GM12878 (cell line): Measurements from ENCODE around the gene CTNNA3. TPM values are rescaled to one million over a fixed set of nuclear protein-coding genes. Genes with fewer than 3 reads are reported as not detected.

Source experiments
- BMI1 ChIP-seq: fragments of 450-650 bp; IDR thresholded peaks from 2 replicates; pipeline ENCODE4 v1.6.1; 2016; ENCODE audit warnings: mild to moderate bottlenecking, moderate library complexity, borderline replicate concordance
- IRF4 ChIP-seq: IDR thresholded peaks from 2 replicates; pipeline ENCODE4 v1.6.1; 2011; ENCODE audit warnings: low read depth, low read length
- PAX8 ChIP-seq: fragments of 450-650 bp; IDR thresholded peaks from 2 replicates; pipeline ENCODE4 v1.6.1; 2017; ENCODE audit warnings: mild to moderate bottlenecking, moderate library complexity
- RAD21 ChIP-seq: IDR thresholded peaks from 2 replicates; pipeline ENCODE4 v1.6.1; 2011; ENCODE audit warnings: mild to moderate bottlenecking, low read depth, low read length, moderate library complexity; ENCODE audit not compliant: insufficient read depth
- SIX5 ChIP-seq: IDR thresholded peaks from 2 replicates; pipeline ENCODE4 v1.6.1; 2011; ENCODE audit warnings: mild to moderate bottlenecking, low read depth, low read length, moderate library complexity; ENCODE audit not compliant: severe bottlenecking
- microRNA-seq: library from miRNA; unstranded; fragments of <30 nt; microRNA quantifications from one replicate; pipeline ENCODE4, GENCODE V29; 2018
- polyA plus RNA-seq, 11 experiments: library from polyadenylated mRNA; depleted of rRNA in 4 of 11; unstranded in 6 of 11; stranded (reverse) in 5 of 11; fragments of >200 nt; fragmentation: Nextera tagmentation in 4 of 11; fragmentation: Illumina TruSeq in 1 of 11; extraction: Ambion mirVana in 4 of 11; extraction: Trizol in 1 of 11; gene quantifications; 1 replicate in 1 of 11; 2 replicates in 10 of 11; pipeline versions ENCODE4 v1.2.1 to v1.2.3, GENCODE V29; 2011 to 2016; ENCODE audit warnings: inconsistent platforms in 2 of 11, missing spikeins in 2 of 11, low read depth in 1 of 11
- small RNA-seq: library from RNA; depleted of rRNA; stranded (forward); fragments of <200 nt; gene quantifications from one replicate; pipeline ENCODE3, GENCODE V24; 2014
- total RNA-seq, 4 experiments: library from RNA; depleted of rRNA in 3 of 4; stranded (reverse); fragments of >200 nt in 3 of 4; fragmentation: Illumina TruSeq in 1 of 4; extraction: Trizol in 1 of 4; gene quantifications; 2 replicates each; pipeline versions ENCODE4 v1.2.1 to v1.2.3, GENCODE V29; 2013 to 2021
- TF ChIP-seq, protein P1 (sequence below): fragments of 450-650 bp; IDR thresholded peaks from 2 replicates; pipeline ENCODE4 v1.6.1; 2017; ENCODE audit warnings: mild to moderate bottlenecking
- TF ChIP-seq, protein P2 (sequence below): fragments of 450-650 bp; IDR thresholded peaks from 2 replicates; pipeline ENCODE4 v1.6.1; 2017; ENCODE audit warnings: mild to moderate bottlenecking, moderate library complexity

The CTNNA3 gene
- total and polyA plus RNA-seq, 10 of the 15 experiments (the other 5 are each of a cell fraction or from before 2014, with no cell fraction given) = under 0.01 to 4.5 (median 0.22) TPM; not detected in 2

DNA sequence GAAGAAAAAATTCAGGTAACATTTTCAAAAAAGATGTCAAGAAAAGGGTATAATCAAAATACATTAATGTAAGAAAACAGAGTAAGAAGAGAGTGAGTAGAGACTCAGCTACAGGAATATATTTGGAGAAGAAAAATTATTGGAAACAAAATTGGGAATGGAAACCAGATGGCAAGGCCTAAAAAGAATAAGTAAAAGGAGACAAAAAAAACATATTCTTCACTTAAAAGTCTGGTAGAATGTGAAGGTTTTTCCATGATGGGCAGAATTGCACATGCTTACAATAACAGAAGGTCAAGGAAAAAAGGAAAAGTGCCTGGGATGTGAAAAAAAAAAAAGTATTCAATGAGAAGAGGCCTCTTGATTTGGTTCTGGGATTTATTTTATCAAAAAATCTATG lies 1832.0 kb downstream of the CTNNA3 start (continued):
- TF ChIP-seq, protein P1, sequence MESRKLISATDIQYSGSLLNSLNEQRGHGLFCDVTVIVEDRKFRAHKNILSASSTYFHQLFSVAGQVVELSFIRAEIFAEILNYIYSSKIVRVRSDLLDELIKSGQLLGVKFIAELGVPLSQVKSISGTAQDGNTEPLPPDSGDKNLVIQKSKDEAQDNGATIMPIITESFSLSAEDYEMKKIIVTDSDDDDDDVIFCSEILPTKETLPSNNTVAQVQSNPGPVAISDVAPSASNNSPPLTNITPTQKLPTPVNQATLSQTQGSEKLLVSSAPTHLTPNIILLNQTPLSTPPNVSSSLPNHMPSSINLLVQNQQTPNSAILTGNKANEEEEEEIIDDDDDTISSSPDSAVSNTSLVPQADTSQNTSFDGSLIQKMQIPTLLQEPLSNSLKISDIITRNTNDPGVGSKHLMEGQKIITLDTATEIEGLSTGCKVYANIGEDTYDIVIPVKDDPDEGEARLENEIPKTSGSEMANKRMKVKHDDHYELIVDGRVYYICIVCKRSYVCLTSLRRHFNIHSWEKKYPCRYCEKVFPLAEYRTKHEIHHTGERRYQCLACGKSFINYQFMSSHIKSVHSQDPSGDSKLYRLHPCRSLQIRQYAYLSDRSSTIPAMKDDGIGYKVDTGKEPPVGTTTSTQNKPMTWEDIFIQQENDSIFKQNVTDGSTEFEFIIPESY = no peak
- TF ChIP-seq RAD21 (no peak), PAX8 (no peak), BMI1 (no peak), IRF4 (no peak), SIX5 (no peak)
- TF ChIP-seq, protein P2, sequence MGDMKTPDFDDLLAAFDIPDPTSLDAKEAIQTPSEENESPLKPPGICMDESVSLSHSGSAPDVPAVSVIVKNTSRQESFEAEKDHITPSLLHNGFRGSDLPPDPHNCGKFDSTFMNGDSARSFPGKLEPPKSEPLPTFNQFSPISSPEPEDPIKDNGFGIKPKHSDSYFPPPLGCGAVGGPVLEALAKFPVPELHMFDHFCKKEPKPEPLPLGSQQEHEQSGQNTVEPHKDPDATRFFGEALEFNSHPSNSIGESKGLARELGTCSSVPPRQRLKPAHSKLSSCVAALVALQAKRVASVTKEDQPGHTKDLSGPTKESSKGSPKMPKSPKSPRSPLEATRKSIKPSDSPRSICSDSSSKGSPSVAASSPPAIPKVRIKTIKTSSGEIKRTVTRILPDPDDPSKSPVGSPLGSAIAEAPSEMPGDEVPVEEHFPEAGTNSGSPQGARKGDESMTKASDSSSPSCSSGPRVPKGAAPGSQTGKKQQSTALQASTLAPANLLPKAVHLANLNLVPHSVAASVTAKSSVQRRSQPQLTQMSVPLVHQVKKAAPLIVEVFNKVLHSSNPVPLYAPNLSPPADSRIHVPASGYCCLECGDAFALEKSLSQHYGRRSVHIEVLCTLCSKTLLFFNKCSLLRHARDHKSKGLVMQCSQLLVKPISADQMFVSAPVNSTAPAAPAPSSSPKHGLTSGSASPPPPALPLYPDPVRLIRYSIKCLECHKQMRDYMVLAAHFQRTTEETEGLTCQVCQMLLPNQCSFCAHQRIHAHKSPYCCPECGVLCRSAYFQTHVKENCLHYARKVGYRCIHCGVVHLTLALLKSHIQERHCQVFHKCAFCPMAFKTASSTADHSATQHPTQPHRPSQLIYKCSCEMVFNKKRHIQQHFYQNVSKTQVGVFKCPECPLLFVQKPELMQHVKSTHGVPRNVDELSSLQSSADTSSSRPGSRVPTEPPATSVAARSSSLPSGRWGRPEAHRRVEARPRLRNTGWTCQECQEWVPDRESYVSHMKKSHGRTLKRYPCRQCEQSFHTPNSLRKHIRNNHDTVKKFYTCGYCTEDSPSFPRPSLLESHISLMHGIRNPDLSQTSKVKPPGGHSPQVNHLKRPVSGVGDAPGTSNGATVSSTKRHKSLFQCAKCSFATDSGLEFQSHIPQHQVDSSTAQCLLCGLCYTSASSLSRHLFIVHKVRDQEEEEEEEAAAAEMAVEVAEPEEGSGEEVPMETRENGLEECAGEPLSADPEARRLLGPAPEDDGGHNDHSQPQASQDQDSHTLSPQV = no peak

Small RNAs within 50 kb of the gene (microRNA-seq; reads per million reads assigned to microRNA genes)
- gene MIR7151 = 1.9 reads per million, percentile 3 among the genes with 10 or more reads in this experiment

Small RNAs within 50 kb of the gene (small RNA-seq; reads per million reads assigned to genes)
- not detected for gene AL607023.1
- gene MIR7151 = 0.16 reads per million

Other genes with a start within 250 kb of the CTNNA3 start
- gene DNAJC12, start 142.0 kb upstream of the CTNNA3 start, total RNA-seq (2014; rRNA removed) = 1.7 and 1.8 TPM in 2 replicates
- gene DNAJC12, start 142.0 kb upstream of the CTNNA3 start, total RNA-seq (2014; rRNA removed; fragmentation: Illumina TruSeq; extraction: Trizol) = 2.6 and 2.7 TPM in 2 replicates
- gene DNAJC12, start 142.0 kb upstream of the CTNNA3 start, total RNA-seq (2021) = 1.2 and 2.1 TPM in 2 replicates
- gene DNAJC12, start 142.0 kb upstream of the CTNNA3 start, polyA plus RNA-seq (2011; rRNA removed) = 4.2 and 7.4 TPM in 2 replicates
- gene DNAJC12, start 142.0 kb upstream of the CTNNA3 start, polyA plus RNA-seq (2014; fragmentation: Illumina TruSeq; extraction: Trizol) = 3.5 and 5.9 TPM in 2 replicates
- gene DNAJC12, start 142.0 kb upstream of the CTNNA3 start, polyA plus RNA-seq (2014; fragmentation: Nextera tagmentation; extraction: Ambion mirVana) = 1 to 10 TPM; 3.3 to 4.5 TPM
- gene DNAJC12, start 142.0 kb upstream of the CTNNA3 start, polyA plus RNA-seq (2014; rRNA removed) = 1.1 and 1.2 TPM in 2 replicates
- gene DNAJC12, start 142.0 kb upstream of the CTNNA3 start, polyA plus RNA-seq (2016; fragmentation: Nextera tagmentation; extraction: Ambion mirVana) = 1 to 10 TPM; 2.7 to 4.1 TPM
- 10.2 and 12.8 TPM in 2 replicates for gene SIRT1, start 188.5 kb upstream of the CTNNA3 start, total RNA-seq (2014; rRNA removed)
- 11.6 and 12.8 TPM in 2 replicates for gene SIRT1, start 188.5 kb upstream of the CTNNA3 start, total RNA-seq (2014; rRNA removed; fragmentation: Illumina TruSeq; extraction: Trizol)
- gene SIRT1, start 188.5 kb upstream of the CTNNA3 start, total RNA-seq (2021) = 12.0 and 14.2 TPM in 2 replicates
- 11.4 and 17.2 TPM in 2 replicates for gene SIRT1, start 188.5 kb upstream of the CTNNA3 start, polyA plus RNA-seq (2011; rRNA removed)
- gene SIRT1, start 188.5 kb upstream of the CTNNA3 start, polyA plus RNA-seq (2014; fragmentation: Illumina TruSeq; extraction: Trizol) = 13.5 and 17.9 TPM in 2 replicates
- gene SIRT1, start 188.5 kb upstream of the CTNNA3 start, polyA plus RNA-seq (2014; fragmentation: Nextera tagmentation; extraction: Ambion mirVana) = 1 to 10 TPM; 4.9 to 6.6 TPM
- gene SIRT1, start 188.5 kb upstream of the CTNNA3 start, polyA plus RNA-seq (2014; rRNA removed) = 7.2 and 9.5 TPM in 2 replicates
- gene SIRT1, start 188.5 kb upstream of the CTNNA3 start, polyA plus RNA-seq (2016; fragmentation: Nextera tagmentation; extraction: Ambion mirVana) = 10 to 100 TPM in 1 of 2 experiments, 1 to 10 TPM in 1; 3.6 to 10.2 TPM